Measurements from ENCODE around the gene HCST.

HCST gene

DNA sequence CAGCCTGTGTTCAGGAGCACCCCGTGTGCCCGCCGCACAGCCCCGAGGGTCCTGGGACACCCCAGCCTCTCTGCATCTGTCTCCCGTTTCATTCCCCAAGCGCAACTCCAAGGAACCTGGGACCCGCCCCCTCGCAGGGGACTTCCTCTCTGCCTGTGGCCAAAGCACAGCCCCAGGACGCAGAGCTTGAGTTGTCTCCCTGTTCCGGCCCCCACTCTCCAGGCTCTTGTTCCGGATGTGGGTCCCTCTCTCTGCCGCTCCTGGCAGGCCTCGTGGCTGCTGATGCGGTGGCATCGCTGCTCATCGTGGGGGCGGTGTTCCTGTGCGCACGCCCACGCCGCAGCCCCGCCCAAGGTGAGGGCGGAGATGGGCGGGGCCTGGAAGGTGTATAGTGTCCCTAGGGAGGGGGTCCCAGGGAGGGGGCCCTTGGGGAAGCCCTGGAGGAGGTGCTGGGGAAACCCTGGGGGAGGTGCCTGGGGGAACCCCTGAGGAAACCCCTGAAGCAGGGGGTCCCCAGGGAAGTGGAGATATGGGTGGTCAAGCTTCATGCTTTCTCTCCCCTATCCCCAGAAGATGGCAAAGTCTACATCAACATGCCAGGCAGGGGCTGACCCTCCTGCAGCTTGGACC, 1.3 kb downstream of the HCST start (continued):
- TF ChIP-seq ZBTB49 (tag by site-specific recombination; IDR thresholded peaks at IDR 0.05; ENCODE audit: low read depth) (no peak), SP2 (tag by site-specific recombination; IDR thresholded peaks at IDR 0.05) (peak; percentile 100), ZNF530 (tag by site-specific recombination; IDR thresholded peaks at IDR 0.05; ENCODE audit: low read depth) (no peak), ZNF561 (tag by site-specific recombination; IDR thresholded peaks at IDR 0.05; ENCODE audit: borderline replicate concordance) (peak; percentile 92; the same call in 1 of the 2 replicates), ZNF10 (tag by site-specific recombination; IDR thresholded peaks at IDR 0.05) (no peak; the same call in 1 of the 2 replicates), ZEB2 (tag by site-specific recombination; IDR thresholded peaks at IDR 0.05) (peak; percentile 83; the same call in 1 of the 2 replicates), YY2 (tag by site-specific recombination; IDR thresholded peaks at IDR 0.05) (no peak), ZNF596 (tag by site-specific recombination; IDR thresholded peaks at IDR 0.05) (no peak), BCL11A (tag by site-specific recombination; IDR thresholded peaks at IDR 0.05; ENCODE audit: low read depth) (no peak), ZNF112 (tag by site-specific recombination; IDR thresholded peaks at IDR 0.05) (no peak), BCL11B (tag by site-specific recombination; IDR thresholded peaks at IDR 0.05; ENCODE audit: low read depth) (no peak), OSR2 (tag by site-specific recombination; IDR thresholded peaks at IDR 0.05) (peak; percentile 87), ZNF19 (tag by site-specific recombination; IDR thresholded peaks at IDR 0.05; ENCODE audit: low read depth) (no peak), ZNF223 (tag by site-specific recombination; IDR thresholded peaks at IDR 0.05) (no peak), ZNF2 (tag by site-specific recombination; IDR thresholded peaks at IDR 0.05) (0 out of 2 replicates have a peak, but pooled peaks have one; percentile 60), ZNF514 (tag by site-specific recombination; IDR thresholded peaks at IDR 0.05) (no peak), ZNF544 (tag by site-specific recombination; IDR thresholded peaks at IDR 0.05) (no peak), ZNF555 (tag by site-specific recombination; conservative IDR thresholded peaks at IDR 0.05) (no peak), KLF9 (tag by site-specific recombination; IDR thresholded peaks at IDR 0.05; ENCODE audit: low read depth) (peak; percentile 99), ZNF157 (tag by site-specific recombination; IDR thresholded peaks at IDR 0.05) (no peak), ZNF830 (tag by site-specific recombination; IDR thresholded peaks at IDR 0.05; ENCODE audit: low read depth) (no peak), ZNF610 (tag by site-specific recombination; IDR thresholded peaks at IDR 0.05; ENCODE audit: borderline replicate concordance) (peak; percentile 98), OVOL3 (tag by site-specific recombination; IDR thresholded peaks at IDR 0.05) (no peak), ZNF571 (tag by site-specific recombination; IDR thresholded peaks at IDR 0.05) (no peak), GFI1B (tag by site-specific recombination; IDR thresholded peaks at IDR 0.05) (no peak), MZF1 (tag by site-specific recombination; IDR thresholded peaks at IDR 0.05; ENCODE audit: borderline replicate concordance) (no peak)
- TF ChIP-seq, protein P1, sequence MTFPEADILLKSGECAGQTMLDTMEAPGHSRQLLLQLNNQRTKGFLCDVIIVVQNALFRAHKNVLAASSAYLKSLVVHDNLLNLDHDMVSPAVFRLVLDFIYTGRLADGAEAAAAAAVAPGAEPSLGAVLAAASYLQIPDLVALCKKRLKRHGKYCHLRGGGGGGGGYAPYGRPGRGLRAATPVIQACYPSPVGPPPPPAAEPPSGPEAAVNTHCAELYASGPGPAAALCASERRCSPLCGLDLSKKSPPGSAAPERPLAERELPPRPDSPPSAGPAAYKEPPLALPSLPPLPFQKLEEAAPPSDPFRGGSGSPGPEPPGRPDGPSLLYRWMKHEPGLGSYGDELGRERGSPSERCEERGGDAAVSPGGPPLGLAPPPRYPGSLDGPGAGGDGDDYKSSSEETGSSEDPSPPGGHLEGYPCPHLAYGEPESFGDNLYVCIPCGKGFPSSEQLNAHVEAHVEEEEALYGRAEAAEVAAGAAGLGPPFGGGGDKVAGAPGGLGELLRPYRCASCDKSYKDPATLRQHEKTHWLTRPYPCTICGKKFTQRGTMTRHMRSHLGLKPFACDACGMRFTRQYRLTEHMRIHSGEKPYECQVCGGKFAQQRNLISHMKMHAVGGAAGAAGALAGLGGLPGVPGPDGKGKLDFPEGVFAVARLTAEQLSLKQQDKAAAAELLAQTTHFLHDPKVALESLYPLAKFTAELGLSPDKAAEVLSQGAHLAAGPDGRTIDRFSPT (tag by site-specific recombination; IDR thresholded peaks at IDR 0.05): peak; percentile 85
- TF ChIP-seq, protein P2, sequence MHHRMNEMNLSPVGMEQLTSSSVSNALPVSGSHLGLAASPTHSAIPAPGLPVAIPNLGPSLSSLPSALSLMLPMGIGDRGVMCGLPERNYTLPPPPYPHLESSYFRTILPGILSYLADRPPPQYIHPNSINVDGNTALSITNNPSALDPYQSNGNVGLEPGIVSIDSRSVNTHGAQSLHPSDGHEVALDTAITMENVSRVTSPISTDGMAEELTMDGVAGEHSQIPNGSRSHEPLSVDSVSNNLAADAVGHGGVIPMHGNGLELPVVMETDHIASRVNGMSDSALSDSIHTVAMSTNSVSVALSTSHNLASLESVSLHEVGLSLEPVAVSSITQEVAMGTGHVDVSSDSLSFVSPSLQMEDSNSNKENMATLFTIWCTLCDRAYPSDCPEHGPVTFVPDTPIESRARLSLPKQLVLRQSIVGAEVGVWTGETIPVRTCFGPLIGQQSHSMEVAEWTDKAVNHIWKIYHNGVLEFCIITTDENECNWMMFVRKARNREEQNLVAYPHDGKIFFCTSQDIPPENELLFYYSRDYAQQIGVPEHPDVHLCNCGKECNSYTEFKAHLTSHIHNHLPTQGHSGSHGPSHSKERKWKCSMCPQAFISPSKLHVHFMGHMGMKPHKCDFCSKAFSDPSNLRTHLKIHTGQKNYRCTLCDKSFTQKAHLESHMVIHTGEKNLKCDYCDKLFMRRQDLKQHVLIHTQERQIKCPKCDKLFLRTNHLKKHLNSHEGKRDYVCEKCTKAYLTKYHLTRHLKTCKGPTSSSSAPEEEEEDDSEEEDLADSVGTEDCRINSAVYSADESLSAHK (tag by site-specific recombination; IDR thresholded peaks at IDR 0.05): no peak
- TF ChIP-seq, protein P3, sequence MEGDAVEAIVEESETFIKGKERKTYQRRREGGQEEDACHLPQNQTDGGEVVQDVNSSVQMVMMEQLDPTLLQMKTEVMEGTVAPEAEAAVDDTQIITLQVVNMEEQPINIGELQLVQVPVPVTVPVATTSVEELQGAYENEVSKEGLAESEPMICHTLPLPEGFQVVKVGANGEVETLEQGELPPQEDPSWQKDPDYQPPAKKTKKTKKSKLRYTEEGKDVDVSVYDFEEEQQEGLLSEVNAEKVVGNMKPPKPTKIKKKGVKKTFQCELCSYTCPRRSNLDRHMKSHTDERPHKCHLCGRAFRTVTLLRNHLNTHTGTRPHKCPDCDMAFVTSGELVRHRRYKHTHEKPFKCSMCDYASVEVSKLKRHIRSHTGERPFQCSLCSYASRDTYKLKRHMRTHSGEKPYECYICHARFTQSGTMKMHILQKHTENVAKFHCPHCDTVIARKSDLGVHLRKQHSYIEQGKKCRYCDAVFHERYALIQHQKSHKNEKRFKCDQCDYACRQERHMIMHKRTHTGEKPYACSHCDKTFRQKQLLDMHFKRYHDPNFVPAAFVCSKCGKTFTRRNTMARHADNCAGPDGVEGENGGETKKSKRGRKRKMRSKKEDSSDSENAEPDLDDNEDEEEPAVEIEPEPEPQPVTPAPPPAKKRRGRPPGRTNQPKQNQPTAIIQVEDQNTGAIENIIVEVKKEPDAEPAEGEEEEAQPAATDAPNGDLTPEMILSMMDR (tag by site-specific recombination; IDR thresholded peaks at IDR 0.05): peak; percentile 75; the same call in 1 of the 2 replicates
- TF ChIP-seq, protein P4, sequence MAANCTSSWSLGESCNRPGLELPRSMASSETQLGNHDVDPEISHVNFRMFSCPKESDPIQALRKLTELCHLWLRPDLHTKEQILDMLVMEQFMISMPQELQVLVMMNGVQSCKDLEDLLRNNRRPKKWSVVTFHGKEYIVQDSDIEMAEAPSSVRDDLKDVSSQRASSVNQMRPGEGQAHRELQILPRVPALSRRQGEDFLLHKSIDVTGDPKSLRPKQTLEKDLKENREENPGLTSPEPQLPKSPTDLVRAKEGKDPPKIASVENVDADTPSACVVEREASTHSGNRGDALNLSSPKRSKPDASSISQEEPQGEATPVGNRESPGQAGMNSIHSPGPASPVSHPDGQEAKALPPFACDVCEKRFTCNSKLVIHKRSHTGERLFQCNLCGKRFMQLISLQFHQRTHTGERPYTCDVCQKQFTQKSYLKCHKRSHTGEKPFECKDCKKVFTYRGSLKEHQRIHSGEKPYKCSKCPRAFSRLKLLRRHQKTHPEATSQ (tag by site-specific recombination; IDR thresholded peaks at IDR 0.05): no peak

Data from HEK293 (cell line).